Activated naive CD4-positive, alpha-beta T cell treated with anti-CD3 and anti-CD28 coated beads, Interleukin-2, amount 10 ng/mL, durations not matched to agents 7 days and 5 days (primary cell): Measurements from ENCODE around the gene TFIP11.

Experiments used
- CTCF ChIA-PET: fragments of 350-600 bp; sonication (Branson Sonifier 250); formaldehyde crosslinking; loops from one replicate; lab custom pipeline; 2021; ENCODE audit warnings: antibody characterized with exemption; lab: Charles Lee
- DNase-seq: peaks from one replicate; pipeline ENCODE4 v3.0.0-alpha.2; 2020
- H3K27ac Mint-ChIP-seq: one replicate; pipeline ENCODE4 v1.8.0; 2021; ENCODE audit warnings: mild to moderate bottlenecking, moderate library complexity, mixed read lengths
- H3K27me3 Mint-ChIP-seq: one replicate; pipeline ENCODE4 v1.8.0; 2021; ENCODE audit warnings: mild to moderate bottlenecking, mixed read lengths
- H3K36me3 Mint-ChIP-seq: one replicate; pipeline ENCODE4 v1.8.0; 2021; ENCODE audit warnings: mixed read lengths
- H3K4me1 Mint-ChIP-seq: one replicate; pipeline ENCODE4 v1.8.0; 2021; ENCODE audit warnings: mixed read lengths
- H3K4me3 Mint-ChIP-seq: one replicate; pipeline ENCODE4 v1.8.0; 2021; ENCODE audit warnings: mild to moderate bottlenecking, moderate library complexity, mixed read lengths
- H3K9me3 Mint-ChIP-seq: one replicate; pipeline ENCODE4 v1.8.0; 2021; ENCODE audit warnings: mixed read lengths

TFIP11 gene

GRCh38 chr22:26484360-26484706 is 27.9 kb downstream of the TFIP11 start:
- DNase-seq = no peak
- Mint-ChIP-seq H3K27ac (peak overlapping the region; percentile 89), H3K27me3 (no peaks in the 10 kb centered on the region), H3K36me3 (peaks cover 33% of the 10 kb centered on the region), H3K4me1 (peaks cover 64% of the 10 kb centered on the region), H3K4me3 (peak overlapping the region; percentile 92), H3K9me3 (no peaks in the 10 kb centered on the region)
- CTCF ChIA-PET = interaction anchor here (0.9 to 1.8 kb wide), 5 partner anchors 10 to 188 kb away, joined by 3 to 12 read pairs (median 4); no protein-coding TSS in a partner anchor

GRCh38 chr22:26483439-26484359 is 28.6 kb downstream of the TFIP11 start, which contains the start of the genes HPS4 and SRRD:
HPS4 (minus strand) TSS chr22:26483783; CDS start chr22:26481762, 2,021 bp downstream.
SRRD (plus strand) TSS chr22:26483877; CDS start chr22:26483891, 14 bp downstream.
- Mint-ChIP-seq H3K9me3 (no peaks in the 10 kb centered on the region), H3K27me3 (no peaks in the 10 kb centered on the region), H3K27ac (peak within 1 kb of the TSS; percentile 89), H3K4me3 (peak within 1 kb of the TSS; percentile 92), H3K36me3 (peaks cover 34% of the 10 kb centered on the region), H3K4me1 (peaks cover 70% of the 10 kb centered on the region)
- CTCF ChIA-PET = interaction anchor here (0.9 to 2.1 kb wide), 8 partner anchors 11 to 195 kb away, joined by 3 to 12 read pairs (median 4); no protein-coding TSS in a partner anchor
- peak; percentile 93 for DNase-seq

- Mint-ChIP-seq H3K36me3 (peaks cover 30% of the 10 kb centered on the region), H3K4me1 (peaks cover 71% of the 10 kb centered on the region), H3K4me3 (peak overlapping the region; percentile 92), H3K27me3 (no peaks in the 10 kb centered on the region), H3K27ac (peak overlapping the region; percentile 89), H3K9me3 (no peaks in the 10 kb centered on the region)
- no peak for DNase-seq
- CTCF ChIA-PET = interaction anchor here (0.9 to 2.1 kb wide), 7 partner anchors 17 to 196 kb away, joined by 3 to 6 read pairs (median 4); no protein-coding TSS in a partner anchor
These were observed 29.2 kb downstream of the TFIP11 start for GRCh38 chr22:26483043-26483438.

- Mint-ChIP-seq H3K36me3 (peaks cover 33% of the 10 kb centered on the region), H3K4me3 (peak overlapping the region; percentile 92), H3K9me3 (no peaks in the 10 kb centered on the region), H3K27ac (peak overlapping the region; percentile 69), H3K27me3 (no peaks in the 10 kb centered on the region), H3K4me1 (peaks cover 79% of the 10 kb centered on the region)
- DNase-seq = no peak
- CTCF ChIA-PET = interaction anchor here (0.9 to 2.1 kb wide), 4 partner anchors 21 to 197 kb away, joined by 3 to 10 read pairs (median 5); no protein-coding TSS in a partner anchor
These were observed 30.1 kb downstream of the TFIP11 start for GRCh38 chr22:26482161-26482560.

GRCh38 chr22:26481694-26482093 is 30.6 kb downstream of the TFIP11 start:
- Mint-ChIP-seq H3K27me3 (no peaks in the 10 kb centered on the region), H3K27ac (no peak overlapping the region), H3K9me3 (no peaks in the 10 kb centered on the region), H3K36me3 (peaks cover 35% of the 10 kb centered on the region), H3K4me1 (peaks cover 82% of the 10 kb centered on the region), H3K4me3 (peak overlapping the region; percentile 92)
- no peak for DNase-seq
- CTCF ChIA-PET = interaction anchor here (0.9 to 2.1 kb wide), 5 partner anchors 20 to 197 kb away, joined by 3 to 10 read pairs (median 6); no protein-coding TSS in a partner anchor

- Mint-ChIP-seq H3K27ac (no peak overlapping the region), H3K4me1 (peaks cover 82% of the 10 kb centered on the region), H3K27me3 (no peaks in the 10 kb centered on the region), H3K36me3 (peaks cover 37% of the 10 kb centered on the region), H3K9me3 (no peaks in the 10 kb centered on the region), H3K4me3 (no peak overlapping the region)
- CTCF ChIA-PET = interaction anchor here (0.9 to 1.5 kb wide), 3 partner anchors 20 to 198 kb away, joined by 3 to 10 read pairs (median 10); no protein-coding TSS in a partner anchor
- no peak for DNase-seq
These were observed 31.1 kb downstream of the TFIP11 start for GRCh38 chr22:26481112-26481693.

DNA sequence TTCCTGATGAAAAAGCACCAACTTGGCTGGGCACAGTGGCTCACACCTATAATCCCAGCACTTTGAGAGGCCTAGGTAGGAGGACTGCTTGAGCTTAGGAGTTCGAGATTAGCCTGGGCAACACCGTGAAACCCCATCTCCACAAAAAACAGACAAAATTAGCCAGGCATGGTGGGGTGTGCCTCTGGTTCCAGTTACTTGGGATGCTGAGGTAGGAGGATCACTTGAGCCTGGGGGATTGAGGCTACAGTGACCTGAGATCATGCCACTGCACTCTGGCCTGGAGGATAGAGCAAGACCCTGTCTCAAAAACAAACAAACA is 31.7 kb downstream of the TFIP11 start:
- no peak overlapping the region for H3K27ac Mint-ChIP-seq
- no peaks in the 10 kb centered on the region for H3K27me3 Mint-ChIP-seq
- H3K9me3 Mint-ChIP-seq = no peaks in the 10 kb centered on the region
- CTCF ChIA-PET = interaction anchor here (1.5 kb wide), 1 partner anchor 22 kb away, joined by 10 read pairs; no protein-coding TSS in a partner anchor
- H3K36me3 Mint-ChIP-seq = peaks cover 37% of the 10 kb centered on the region
- peaks cover 76% of the 10 kb centered on the region for H3K4me1 Mint-ChIP-seq
- no peak for DNase-seq
- peak overlapping the region; percentile 4 for H3K4me3 Mint-ChIP-seq

- DNase-seq = no peak
- no peaks in the 10 kb centered on the region for H3K27me3 Mint-ChIP-seq
- H3K4me3 Mint-ChIP-seq = peak overlapping the region; percentile 51
- peaks cover 38% of the 10 kb centered on the region for H3K36me3 Mint-ChIP-seq
- CTCF ChIA-PET = interaction anchor here (0.6 to 2.2 kb wide), 11 partner anchors 15 to 194 kb away, joined by 3 to 12 read pairs (median 5); no protein-coding TSS in a partner anchor
- peak overlapping the region; percentile 58 for H3K27ac Mint-ChIP-seq
- no peaks in the 10 kb centered on the region for H3K9me3 Mint-ChIP-seq
- H3K4me1 Mint-ChIP-seq = peaks cover 70% of the 10 kb centered on the region
These were observed 32.3 kb downstream of the TFIP11 start for GRCh38 chr22:26479792-26480610.

DNA sequence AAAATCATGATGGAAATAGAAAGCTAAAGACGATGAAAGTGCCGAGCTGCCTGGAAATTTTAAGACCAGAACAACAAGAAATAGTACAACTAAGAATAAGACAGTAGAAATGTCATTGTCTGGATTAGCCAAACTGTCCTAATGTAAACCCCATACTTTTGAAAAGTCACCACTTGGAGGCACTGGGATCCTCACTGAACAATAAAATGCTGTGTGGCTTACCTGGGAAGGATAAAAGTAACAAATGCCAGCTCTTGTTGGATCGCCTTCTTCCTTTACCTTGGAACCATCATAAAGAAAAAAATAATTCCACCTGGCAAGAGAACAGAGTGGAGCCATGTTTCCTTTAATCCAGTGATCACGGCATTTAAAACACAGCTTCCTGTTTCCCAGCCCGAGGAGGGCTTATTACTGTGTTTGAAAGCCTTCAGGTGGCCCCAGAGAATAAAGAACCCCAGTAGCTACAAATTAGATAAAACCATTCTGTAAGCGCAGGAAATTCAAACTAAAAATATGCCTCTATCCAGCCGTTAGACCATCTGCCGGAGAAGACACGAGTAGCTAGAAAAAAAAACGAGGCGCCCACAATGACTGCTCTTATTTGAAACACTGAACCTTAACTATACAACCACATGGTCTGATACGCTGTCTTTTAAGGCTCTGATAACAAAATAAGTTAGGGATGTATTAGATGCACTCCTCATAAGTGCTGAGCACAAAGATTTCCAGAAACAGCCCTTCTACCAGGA is 33.1 kb downstream of the TFIP11 start:
- CTCF ChIA-PET = interaction anchor here (0.6 to 2.2 kb wide), 12 partner anchors 16 to 195 kb away, joined by 3 to 12 read pairs (median 4); no protein-coding TSS in a partner anchor
- no peak for DNase-seq
- Mint-ChIP-seq H3K4me3 (peak overlapping the region; percentile 51), H3K4me1 (peaks cover 66% of the 10 kb centered on the region), H3K36me3 (peaks cover 43% of the 10 kb centered on the region), H3K27ac (peak overlapping the region; percentile 58), H3K9me3 (no peaks in the 10 kb centered on the region), H3K27me3 (no peaks in the 10 kb centered on the region)

DNA sequence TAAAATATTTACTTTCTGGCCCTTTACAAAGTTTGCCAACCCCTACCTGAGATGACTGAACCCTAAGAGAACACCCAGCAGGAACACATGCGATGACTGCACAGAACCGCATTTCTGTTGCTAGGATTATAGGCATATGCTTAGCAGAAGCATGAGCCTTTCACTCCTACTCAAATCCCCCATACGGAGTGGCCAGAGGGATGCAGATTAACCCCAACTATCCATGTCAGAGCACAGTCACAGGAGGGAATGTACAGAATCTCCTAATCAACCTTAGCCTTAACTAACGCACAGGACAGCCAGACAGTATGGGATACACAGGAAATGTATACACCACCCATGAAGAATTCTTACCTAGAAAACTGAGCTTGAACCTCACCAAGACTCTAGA is 34.9 kb downstream of the TFIP11 start:
- CTCF ChIA-PET = interaction anchor here (0.5 to 1.3 kb wide), 2 partner anchors 13 to 16 kb away, joined by 3 to 4 read pairs; no protein-coding TSS in a partner anchor
- Mint-ChIP-seq H3K27ac (no peak overlapping the region), H3K9me3 (no peaks in the 10 kb centered on the region), H3K4me3 (no peak overlapping the region), H3K4me1 (peaks cover 53% of the 10 kb centered on the region), H3K27me3 (no peaks in the 10 kb centered on the region), H3K36me3 (peaks cover 48% of the 10 kb centered on the region)
- DNase-seq = no peak

- Mint-ChIP-seq H3K27ac (no peak overlapping the region), H3K36me3 (peaks cover 52% of the 10 kb centered on the region), H3K4me3 (no peak overlapping the region), H3K27me3 (no peaks in the 10 kb centered on the region), H3K9me3 (no peaks in the 10 kb centered on the region), H3K4me1 (peaks cover 48% of the 10 kb centered on the region)
- CTCF ChIA-PET = interaction anchor here (0.6 to 1.3 kb wide), 2 partner anchors 16 to 275 kb away, joined by 3 to 4 read pairs; no protein-coding TSS in a partner anchor
- DNase-seq = no peak
These were observed 35.5 kb downstream of the TFIP11 start for GRCh38 chr22:26476705-26477340.

DNA sequence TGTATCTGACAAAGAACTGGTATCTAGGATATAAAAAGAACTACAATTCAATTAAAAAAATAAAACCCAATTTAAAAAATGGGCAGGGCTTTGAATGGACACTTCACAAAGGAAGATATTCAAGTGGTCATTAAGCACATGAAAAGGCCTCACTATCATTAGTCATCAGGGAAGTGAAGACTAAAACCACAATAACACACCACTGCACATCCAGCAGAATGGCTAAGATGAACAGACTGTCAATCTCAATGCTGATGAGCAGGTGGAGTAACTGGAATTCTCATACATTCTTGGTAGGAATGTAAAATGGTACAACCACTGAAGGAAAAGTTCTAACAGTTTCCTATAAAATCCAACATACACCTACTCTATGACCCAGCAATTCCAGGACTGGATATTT is 37.6 kb downstream of the TFIP11 start:
- Mint-ChIP-seq H3K27ac (no peak overlapping the region), H3K27me3 (no peaks in the 10 kb centered on the region), H3K36me3 (peaks cover 62% of the 10 kb centered on the region), H3K9me3 (no peaks in the 10 kb centered on the region), H3K4me3 (no peak overlapping the region), H3K4me1 (peaks cover 28% of the 10 kb centered on the region)
- CTCF ChIA-PET = no interaction called here
- no peak for DNase-seq
